Measurements from ENCODE around the gene TRAF3IP3.

DNA sequence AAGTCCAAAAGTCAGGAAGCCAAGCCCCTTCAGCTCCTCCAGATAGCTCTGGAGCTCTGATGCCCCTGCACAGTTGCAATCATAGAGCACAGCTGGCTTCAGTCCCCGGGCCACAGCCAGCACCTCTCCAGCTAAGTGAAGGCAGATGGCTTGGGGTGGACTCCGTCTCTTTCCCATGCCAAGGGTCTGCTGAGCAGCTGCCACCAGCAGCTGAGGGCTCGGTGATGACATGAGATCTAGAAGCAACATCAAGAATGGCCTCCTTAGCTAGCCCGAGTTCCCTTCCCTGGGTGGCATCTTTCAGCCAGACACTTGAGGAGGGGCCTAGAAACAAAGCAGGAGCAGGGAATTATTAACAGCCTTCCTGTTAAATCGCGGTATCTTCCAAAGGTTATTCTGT, 27.5 kb downstream of the TRAF3IP3 start:
- TF ChIP-seq FOXM1 (IDR thresholded peaks at IDR 0.05; ENCODE audit: borderline replicate concordance, low read depth) (no peak), TAF1 (IDR thresholded peaks at IDR 0.05; ENCODE audit: low read depth) (no peak), EGR1 (IDR thresholded peaks at IDR 0.05) (no peak), TCF12 (IDR thresholded peaks at IDR 0.05; ENCODE audit: low read depth) (no peak)
